Activated naive CD8-positive, alpha-beta T cell treated with anti-CD3 and anti-CD28 coated beads, Interleukin-2, amount 50 U/mL, for 16 hours (primary cell): ENCODE measurements around the gene ULBP2.

Source experiments
- DNase-seq: peaks from one replicate; pipeline ENCODE4 v3.0.0-alpha.2; 2020; ENCODE audit warnings: low read depth, low spot score

The ULBP2 gene, protein sequence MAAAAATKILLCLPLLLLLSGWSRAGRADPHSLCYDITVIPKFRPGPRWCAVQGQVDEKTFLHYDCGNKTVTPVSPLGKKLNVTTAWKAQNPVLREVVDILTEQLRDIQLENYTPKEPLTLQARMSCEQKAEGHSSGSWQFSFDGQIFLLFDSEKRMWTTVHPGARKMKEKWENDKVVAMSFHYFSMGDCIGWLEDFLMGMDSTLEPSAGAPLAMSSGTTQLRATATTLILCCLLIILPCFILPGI

DNA sequence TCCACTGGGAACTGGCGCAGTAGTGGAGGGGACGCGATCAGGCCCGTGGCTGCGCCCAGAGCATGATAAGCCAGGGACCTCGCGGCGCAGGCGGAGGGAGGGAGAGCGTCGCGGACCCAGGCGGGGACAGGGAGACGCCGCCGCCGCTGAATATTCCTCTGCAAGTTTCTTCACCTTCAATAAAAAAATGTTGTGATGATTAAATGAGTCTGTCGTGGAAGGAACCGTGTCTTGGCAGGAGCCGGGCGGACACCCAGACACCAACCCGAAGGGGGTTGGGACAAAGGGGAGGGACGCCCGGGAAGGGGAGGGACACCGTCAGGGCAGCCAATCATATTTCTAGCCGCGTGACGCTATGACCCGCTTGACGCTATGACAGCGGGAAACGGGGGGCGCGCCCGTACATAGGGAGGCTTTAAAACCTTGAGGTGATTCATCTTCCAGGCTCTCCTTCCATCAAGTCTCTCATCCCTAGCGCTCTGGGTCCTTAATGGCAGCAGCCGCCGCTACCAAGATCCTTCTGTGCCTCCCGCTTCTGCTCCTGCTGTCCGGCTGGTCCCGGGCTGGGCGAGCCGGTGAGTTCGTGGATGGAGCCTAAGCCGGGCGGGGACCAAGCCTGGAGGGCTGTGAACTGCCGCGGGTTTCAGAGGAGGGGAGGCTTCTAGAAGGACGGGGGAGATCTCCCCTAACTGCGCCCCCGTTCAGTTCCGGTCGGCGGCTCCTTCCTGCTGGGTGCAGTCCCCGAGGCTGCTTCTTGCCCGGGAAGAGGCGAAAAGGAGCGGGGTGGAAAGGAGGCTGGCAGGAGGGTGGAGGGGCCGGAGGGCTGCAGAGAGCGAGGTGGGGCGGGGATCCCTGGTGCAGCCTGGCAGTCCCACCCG, at the start of gene ULBP2:
Gene ULBP2 (plus strand): TSS at position 432 of the 878 bp plus-strand sequence. CDS start 59 bp downstream, at position 491.
- DNase-seq: peak; percentile 73

DNA sequence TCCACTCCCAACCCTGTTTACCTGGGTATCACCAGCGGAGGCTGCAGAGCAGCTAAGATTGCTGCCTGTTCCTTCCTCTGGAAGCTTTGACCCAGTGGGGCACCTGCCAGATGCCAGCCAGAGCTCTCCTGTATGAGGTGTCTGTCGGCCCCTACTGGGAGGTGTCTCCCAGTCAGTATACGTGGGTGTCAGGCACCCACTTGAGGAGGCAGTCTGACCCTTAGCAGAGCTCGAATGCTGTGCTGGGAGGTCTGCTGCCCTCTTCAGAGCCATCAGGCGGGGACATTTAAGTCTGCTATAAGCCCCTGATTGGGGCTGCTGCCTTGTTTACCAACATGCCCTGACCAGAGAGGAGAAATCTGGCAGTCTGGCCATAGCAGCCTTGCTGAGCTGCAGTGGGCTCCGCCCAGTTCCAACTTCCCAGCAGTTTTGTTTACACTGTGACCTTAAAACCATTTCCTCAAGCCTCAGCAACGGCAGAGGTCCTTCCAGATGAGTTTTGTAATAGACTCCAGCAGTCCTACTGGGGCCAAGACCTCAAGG, 46.7 kb upstream of the ULBP2 start:
- no peak for DNase-seq

DNA sequence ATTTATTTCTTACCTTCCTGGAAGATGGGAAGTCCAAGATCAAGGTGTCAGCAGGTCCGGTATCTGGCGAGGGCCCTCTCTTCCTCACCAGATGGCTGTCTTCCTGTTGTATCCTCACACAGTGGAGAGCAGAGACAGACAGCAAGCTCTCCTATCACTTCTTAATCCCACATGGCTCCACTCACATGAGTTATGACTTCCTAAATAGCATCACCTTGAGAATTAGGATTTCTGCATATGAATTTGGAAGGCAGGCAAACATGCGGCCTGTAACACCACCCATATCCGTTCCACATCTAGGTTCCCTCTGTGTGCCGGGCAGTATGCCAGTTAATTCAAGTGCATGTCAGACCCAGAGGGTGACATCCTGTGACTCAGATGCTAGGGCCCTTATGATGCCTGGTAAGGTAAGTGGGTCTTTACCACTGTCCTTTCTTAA, 46.0 kb upstream of the ULBP2 start:
- DNase-seq: no peak

DNA sequence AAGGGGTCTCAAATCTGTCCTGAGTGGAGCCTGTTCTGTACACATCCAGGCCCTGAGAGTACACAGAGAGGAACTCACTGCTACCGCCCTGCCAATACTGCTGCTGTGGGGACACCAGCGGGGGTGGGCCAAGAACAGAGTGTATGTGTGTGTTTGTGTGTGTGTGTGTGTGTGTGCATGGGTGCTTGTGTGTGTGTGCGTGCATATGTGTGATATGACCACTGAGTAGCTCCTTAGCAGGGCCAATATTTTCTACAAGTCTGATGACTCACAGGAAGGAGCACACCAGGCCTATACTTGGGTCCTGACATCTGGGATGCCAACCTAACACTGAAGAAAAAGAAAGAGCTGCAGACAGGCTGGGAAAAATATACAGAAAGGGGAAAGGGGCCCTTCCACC, 45.3 kb upstream of the ULBP2 start:
- DNase-seq: no peak

DNA sequence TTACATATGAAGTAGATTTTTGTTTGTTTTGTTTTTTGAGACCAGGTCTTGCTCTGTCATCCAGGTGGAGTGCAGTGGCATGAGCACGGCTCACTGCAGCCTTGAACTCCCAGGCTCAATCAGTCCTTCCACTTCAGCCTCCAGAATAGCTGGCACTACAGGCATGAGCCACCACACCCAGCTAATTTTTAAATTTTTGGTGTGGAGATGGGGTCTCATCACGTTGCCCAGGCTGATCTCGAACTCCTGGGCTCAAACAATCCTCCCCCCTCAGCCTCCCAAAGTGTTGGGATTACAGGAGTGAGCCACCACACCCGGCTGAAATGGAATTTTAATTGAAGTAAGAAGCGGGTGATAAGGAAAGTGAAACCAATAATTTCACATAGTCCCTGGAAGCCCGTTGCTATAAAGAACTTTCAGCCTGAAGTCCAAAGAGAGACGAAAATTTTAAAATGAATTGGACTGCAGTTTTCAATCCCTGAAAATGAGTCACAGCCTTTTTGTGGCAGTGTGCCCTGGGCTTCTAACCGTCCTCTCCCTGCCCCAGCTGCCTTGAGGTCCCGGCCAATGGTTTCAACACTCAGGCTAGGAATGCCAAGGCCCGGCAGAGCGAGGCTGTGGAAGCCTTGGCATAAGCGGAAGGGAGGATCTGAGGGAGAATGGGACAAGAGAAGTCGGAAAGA, 44.7 kb upstream of the ULBP2 start:
- DNase-seq: no peak

DNA sequence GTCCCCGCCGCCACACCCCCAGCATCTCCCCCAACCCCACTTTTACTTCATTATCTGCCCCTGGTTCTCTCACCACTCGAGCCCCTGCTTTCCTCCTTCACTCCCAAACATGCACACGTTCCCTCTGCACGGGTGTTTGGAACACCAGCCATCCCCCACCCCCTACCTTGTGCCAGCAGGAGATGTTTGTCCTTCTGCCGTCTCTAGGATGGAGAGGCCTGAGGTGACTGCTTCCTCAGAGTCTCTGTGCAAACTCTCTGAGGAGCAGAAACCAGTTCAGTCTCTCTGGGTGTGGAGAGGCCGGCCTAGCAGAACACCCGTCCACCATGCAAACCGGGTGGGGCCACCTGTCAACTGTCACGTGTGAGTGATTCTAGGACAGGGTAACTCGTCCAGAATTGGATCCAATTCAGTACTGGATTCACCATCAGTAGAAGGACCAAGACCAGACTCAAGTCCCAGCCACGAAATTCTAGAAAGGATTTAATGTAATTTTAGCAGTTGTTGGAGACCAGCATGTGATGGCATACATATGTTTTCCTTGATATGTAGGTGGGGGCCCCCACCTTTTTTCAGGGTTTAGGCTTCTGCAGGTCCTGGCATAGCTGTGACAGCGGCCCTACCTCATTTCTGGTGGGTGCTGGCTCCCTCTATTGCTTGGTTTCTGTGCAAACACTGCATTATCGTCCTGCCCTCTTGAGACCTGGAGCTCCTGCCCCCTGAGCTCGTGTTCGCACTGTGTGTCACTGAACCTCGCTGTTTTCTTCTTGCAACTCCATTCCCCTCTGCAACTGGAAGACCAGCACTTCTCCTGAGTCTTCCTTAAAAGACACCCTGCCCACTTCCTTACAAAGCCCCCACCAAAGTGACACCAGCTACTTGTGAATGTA, 43.7 kb upstream of the ULBP2 start, which contains the start of gene RAET1E:
Gene RAET1E (minus strand): TSS at position 259 of the 890 bp plus-strand sequence. CDS start 7,212 bp downstream, outside the sequence.
- DNase-seq: no peak

GRCh38 chr6:149898966-149899365, 42.8 kb upstream of the ULBP2 start:
- DNase-seq: no peak

DNA sequence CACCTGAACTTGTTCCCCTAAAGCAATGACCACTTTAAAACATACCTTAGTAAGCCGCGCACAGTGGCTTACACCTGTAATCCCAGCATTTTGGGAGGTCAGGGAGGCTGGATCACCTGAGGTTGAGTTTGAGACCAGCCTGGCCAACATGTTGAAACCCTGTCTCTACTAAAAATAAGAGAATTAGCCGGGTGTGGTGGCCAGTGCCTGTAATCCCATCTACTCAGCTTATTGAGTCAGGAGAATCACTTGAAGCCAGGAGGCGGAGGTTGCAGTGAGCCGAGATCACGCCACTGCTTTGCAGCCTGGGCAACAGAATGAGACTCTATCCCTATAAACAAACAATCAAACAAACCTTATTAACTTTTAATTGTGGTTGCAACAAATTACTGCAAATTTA, 42.3 kb upstream of the ULBP2 start:
- no peak for DNase-seq

GRCh38 chr6:149899926-149900619, 41.7 kb upstream of the ULBP2 start:
- DNase-seq: no peak

DNA sequence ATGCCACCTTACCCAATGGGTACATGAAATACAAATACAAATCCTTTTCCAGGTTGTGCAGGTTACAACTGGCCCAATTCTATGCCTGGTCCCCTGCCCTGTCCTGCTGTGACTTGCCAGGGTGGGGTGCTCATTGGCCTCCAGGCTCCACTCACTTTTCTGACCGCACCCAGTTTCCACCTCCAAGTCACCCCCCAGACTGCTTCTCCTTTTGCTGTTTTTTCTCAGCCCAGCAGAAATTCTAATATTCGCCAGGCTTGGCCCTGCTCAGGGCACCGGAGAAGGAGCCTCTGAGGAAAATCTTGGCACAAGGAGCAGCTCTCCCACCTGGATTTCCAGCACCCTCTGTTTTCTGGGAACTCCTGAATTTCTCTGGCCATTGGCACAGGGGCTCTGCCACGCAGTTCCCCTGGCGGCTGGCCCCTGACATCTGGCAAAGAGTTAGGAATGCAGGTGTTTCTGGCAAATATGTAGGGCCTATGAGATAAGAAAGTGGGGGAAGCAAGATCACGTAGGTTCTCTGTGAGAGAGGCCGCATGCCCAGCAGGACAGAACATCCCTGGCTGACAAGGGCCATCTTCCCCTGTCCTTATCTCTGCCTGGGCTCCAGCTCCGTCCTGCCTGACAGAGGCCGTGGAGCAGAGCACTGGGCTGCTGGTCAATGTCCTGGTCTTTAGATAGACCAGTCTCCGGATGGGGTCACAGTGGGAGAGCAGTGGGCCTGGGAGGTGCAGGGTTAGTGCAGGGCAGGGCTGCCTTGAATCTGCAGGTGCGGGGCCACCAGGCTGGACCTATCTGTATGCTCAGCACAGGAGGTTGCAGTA, 41.0 kb upstream of the ULBP2 start:
- no peak for DNase-seq

DNA sequence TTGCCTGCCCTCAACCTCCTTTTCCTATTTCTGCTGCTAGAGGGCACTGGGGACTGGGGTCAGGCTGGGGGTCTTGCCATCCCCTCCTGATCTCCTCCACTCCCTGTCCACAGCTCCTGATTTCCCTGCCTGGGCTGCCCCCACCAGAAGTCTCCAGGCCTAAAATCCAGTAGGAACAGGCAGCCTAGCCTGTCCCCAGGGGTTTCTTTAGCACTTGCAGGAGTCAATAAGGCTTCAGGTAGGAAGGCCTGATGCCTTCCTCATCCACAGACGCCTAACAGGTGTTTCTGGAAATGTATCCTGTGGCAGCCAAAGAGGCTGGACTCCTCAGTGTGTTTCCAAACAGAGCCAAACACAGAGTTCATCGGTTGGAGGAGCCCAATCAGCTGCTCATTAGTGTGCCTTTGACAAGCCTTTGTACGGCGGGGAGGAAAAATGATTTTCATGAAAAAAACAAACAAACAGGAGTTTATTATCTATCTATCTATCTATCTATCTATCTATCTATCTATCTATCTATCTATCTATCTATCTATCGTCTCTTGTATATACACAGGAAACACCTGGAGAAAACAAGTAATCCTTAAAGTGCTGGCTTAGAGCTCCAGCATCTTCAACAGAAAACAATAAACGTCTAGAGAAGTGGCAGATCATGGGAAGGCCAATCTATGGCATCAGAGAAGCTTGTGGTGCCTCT, 40.2 kb upstream of the ULBP2 start:
- DNase-seq: no peak

DNA sequence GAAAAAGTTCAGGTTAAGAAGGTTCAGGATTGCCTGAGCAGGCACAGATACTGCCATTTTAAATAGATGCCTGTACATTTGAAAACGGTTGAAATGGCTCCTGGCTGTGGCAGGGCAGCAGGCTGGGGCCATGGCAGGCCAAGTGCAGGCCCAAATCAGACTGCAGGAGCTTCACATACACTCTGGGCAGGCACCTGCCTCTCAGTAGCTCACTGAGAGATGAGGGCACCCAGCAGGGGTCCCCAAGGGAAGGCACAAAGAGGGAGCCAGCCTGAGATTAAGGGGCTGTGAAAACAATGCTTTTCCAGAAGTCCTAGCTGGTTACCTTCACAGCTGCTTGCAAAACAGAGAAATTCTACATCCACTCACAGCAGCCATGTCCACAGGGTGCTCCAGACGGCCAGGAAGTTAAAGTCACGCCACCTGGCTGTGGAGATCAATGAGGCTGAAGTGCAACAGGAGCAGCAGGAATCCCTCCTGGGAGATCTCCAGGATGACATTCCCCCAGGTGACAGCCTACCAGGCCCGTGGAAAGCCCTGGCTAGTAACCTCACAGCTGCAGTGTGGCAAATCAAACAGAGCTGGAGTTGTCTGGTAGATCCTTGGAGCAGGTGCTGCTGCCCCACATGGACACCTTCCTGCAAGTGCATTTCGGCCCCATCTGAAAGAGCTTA, 37.7 kb upstream of the ULBP2 start:
- DNase-seq: no peak

- no peak for DNase-seq
Measured at GRCh38 chr6:149904661-149905370, 37.0 kb upstream of the ULBP2 start.

- no peak for DNase-seq
Measured at GRCh38 chr6:149905371-149905910, 36.4 kb upstream of the ULBP2 start.

DNA sequence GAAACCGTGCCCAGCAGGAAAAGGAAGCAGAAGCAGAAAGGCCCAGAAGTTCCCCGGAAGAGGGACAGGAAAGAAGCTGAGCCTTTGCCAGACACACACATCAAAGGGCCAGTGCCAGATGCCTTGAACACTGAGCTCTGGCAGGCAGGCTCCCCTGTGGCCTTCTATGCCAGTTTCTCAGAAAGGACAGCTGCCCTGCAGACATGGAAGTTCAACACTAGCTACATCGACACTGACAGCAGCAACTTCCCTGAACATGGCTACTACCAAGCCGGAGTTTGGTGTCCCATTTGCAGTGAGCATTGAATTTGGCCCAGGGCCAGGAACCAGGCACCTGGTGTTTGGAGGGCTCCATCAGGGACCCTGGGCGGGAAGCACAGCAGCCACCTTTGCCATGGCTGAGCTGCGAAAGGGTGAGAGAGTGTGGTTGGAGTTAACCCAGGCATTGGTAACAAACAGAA, 35.9 kb upstream of the ULBP2 start:
- DNase-seq: no peak

DNA sequence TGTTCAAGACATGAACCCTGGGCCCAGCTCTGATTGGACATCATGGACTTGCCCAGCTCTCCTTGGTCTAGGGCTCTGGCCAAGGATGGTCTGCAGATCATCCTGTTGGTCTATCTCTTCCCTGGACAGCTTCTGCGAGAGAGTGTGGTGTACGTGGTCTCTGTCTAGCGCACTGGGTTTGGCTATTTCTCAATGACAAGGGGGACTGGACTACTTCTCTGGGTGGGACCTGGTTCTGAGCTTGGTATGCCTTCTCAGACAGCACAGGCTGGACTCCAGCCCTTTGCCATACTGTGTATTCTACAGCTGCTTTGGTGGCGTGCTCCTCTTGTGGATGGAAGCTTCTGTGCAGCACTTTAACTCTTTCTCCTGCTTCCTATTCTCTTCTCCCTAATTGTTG, 35.4 kb upstream of the ULBP2 start:
- DNase-seq: no peak

DNA sequence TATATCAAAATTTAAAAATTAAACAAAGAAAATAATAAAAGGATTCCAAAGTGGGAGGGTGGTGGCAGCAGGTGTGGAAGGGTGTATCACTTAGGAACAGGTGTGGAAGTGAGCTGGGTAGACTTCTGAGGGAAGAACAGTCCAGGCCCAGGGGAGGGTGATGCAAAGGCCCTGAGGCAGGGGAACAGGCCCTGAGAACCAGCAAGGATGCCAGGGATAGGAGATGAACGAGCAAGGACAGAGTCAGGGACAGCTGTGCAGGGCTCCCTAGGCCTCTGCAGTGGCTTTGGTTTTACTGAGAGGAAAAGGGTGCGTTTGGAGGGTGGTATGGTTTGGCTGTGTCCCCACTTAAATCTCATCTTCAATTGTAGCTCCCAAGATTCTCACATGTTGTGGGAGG, 34.5 kb upstream of the ULBP2 start:
- no peak for DNase-seq
